Pancreas (tissue), 10 donors: ENCODE measurements around the gene CDHR4. TPM values are rescaled to one million over a fixed set of nuclear protein-coding genes. Genes with fewer than 3 reads are reported as not detected.
A peak's percentile ranks its signal among the peaks of the same experiment; 100 is the strongest.

Experiments used
- ATAC-seq, 4 donors: fragments of 200-7000 bp; cut with Tn5 transposase; one replicate each; pipeline versions ENCODE4 v1.8.0 to v1.9.1; 2020; ENCODE audit warnings: mild to moderate bottlenecking in 4 of 4, moderate library complexity in 4 of 4
- DNase-seq, 6 donors: peaks; one replicate each; pipeline ENCODE4 v3.0.0-alpha.2; 2020
- FAIRE-seq: peaks from 2 replicates; lab custom pipeline; 2012; peaks lifted over from hg19 to GRCh38; lab: Jason Lieb, UNC
- H3K27ac ChIP-seq, 4 donors: fragments of 200-600 bp; sonication (generic); 1 replicate in 3 of 4; 2 replicates in 1 of 4; pipeline versions ENCODE4 v1.5.0 to v1.8.0; 2020
- H3K27me3 ChIP-seq, 4 donors: fragments of 200-600 bp; one replicate each; pipeline ENCODE4 v1.8.0; 2021
- H3K36me3 ChIP-seq, 3 donors: fragments of 200-600 bp; sonication (generic) in 1 of 3; one replicate each; pipeline versions ENCODE4 v1.5.0 to v1.8.0; 2020 to 2021
- H3K4me1 ChIP-seq, 3 donors: fragments of 200-600 bp; one replicate each; pipeline ENCODE4 v1.8.0; 2021
- H3K4me3 ChIP-seq, 4 donors: fragments of 200-600 bp; sonication (generic) in 2 of 4; one replicate each; pipeline versions ENCODE4 v1.5.0 to v1.8.0; 2020 to 2021
- H3K9me3 ChIP-seq, 4 donors: fragments of 200-600 bp; one replicate each; pipeline ENCODE4 v1.8.0; 2021
- WGBS, 2 donors: extraction: QIAGEN DNeasy Blood & Tissue Kit; methylation state at CpG; one replicate each; pipeline ENCODE4 v1.1.7; 2013; 5-methylcytosine and 5-hydroxymethylcytosine counted together
- intact Hi-C, 3 donors: fragments of 100-400 bp; cut with DNase I; formaldehyde crosslinking; loops; one replicate each; pipeline versions ENCODE4 v1.11.1 to v1.14.2; 2022
- polyA plus RNA-seq, 2 donors: library from polyadenylated mRNA; stranded (reverse); fragments of 200-250 nt; gene quantifications; one replicate each; pipeline ENCODE4 v1.2.3, GENCODE V29; 2013
- total RNA-seq, 6 donors: library from RNA; stranded (reverse); fragmentation: NEBNext Ultra II Directional in 4 of 6; extraction: Animal tissue kit (Norgen Biotek cat#: 25700) in 4 of 6; gene quantifications; one replicate each; pipeline versions ENCODE4 v1.2.1 to v1.2.4, GENCODE V29; 2021 to 2023
- TF ChIP-seq, protein P1 (sequence below), 4 donors: fragments of 200-600 bp; sonication (generic) in 3 of 4; IDR thresholded peaks; one replicate each; pipeline versions ENCODE4 v1.5.0 to v1.8.0; 2021; ENCODE audit warnings: antibody characterized with exemption in 4 of 4
- donor health status: healthy with polysubstance abuse.
- donor health status: DM: no; HTN: no; CAD: no; lungs with moderate emphysema.
- donor health status: DM: no; HTN: no; CAD: no.
- donor health status: control.
- donor health status: control.
- donor health status: Bipolar disorder and iron deficiency.
- donor health status: DM: yes; HTN: yes; CAD: no.
- donor health status: DM: no; HTN: no; CAD: no.
- donor health status: DM: no; HTN: no; CAD: no.
- donor health status: DM: yes; HTN: yes; CAD: no.

CDHR4 gene
- total RNA-seq (not detected), polyA plus RNA-seq (not detected)

DNA sequence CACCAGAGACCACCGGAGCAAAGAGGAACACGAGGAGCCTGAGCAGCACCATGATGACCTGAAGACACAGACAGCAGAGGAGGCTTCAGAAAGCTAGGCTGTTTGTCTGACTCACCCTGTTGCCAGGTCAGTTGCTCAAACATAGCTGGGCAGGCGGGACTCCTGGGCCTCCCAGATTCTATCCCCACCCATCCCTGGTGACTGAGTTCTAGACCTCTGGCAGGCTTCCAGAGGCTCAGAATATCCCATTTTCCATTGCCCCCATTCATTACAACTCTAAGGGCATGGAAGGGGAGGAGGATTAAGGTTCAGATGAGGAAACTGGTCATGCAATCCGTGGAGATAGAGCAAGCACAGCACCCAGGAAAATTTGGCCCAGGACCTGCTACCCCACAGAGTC, at the start of gene CDHR4:
TSS of gene CDHR4 (minus strand) at position 113 of the 400 bp plus-strand sequence. CDS start at position 52, 61 bp downstream.
- H3K27ac ChIP-seq: no peak within 1 kb of the TSS
- no peak within 1 kb of the TSS for H3K4me3 ChIP-seq
- H3K4me1 ChIP-seq: peaks cover 0 to 5% (median 4%) of the 10 kb centered on the region in 3 donors
- DNase-seq (peak in 1 of 6 donors; percentile 13), FAIRE-seq (no peak), ATAC-seq (no peak)
- intact Hi-C loops: loop anchor here in 2 of 3 donors (5.0 kb wide), 2 partner anchors 38 to 108 kb away; no protein-coding TSS in a partner anchor
- TF ChIP-seq, protein P1, sequence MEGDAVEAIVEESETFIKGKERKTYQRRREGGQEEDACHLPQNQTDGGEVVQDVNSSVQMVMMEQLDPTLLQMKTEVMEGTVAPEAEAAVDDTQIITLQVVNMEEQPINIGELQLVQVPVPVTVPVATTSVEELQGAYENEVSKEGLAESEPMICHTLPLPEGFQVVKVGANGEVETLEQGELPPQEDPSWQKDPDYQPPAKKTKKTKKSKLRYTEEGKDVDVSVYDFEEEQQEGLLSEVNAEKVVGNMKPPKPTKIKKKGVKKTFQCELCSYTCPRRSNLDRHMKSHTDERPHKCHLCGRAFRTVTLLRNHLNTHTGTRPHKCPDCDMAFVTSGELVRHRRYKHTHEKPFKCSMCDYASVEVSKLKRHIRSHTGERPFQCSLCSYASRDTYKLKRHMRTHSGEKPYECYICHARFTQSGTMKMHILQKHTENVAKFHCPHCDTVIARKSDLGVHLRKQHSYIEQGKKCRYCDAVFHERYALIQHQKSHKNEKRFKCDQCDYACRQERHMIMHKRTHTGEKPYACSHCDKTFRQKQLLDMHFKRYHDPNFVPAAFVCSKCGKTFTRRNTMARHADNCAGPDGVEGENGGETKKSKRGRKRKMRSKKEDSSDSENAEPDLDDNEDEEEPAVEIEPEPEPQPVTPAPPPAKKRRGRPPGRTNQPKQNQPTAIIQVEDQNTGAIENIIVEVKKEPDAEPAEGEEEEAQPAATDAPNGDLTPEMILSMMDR (IDR thresholded peaks at IDR 0.05): no peak
- no peaks in the 10 kb centered on the region for H3K27me3 ChIP-seq
- 51 to 70% methylated on average over 4 of the region's 4 CpGs for WGBS, 2 donors
- H3K36me3 ChIP-seq: no peaks in the 10 kb centered on the region
- H3K9me3 ChIP-seq: no peaks in the 10 kb centered on the region

DNA sequence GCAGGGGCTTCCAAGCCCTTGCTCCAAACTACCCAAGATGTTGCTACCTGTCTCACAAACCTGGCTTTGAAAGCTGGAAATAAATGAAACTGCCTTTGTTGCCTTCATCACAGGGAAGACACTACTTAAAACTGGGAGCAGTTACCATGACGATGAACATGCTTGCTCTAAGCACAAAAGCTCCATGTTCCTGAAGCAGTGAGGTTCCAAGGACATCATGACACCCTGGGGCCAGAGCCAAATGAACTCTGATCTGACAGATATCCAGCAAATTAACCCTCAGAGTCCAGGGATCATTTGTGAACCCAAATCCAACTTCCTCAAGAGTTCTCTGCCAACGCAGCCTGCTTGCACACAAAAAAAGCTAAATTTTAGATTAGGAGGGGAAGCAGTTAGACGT, 46.0 kb upstream of the CDHR4 start:
- no peak overlapping the region for H3K4me3 ChIP-seq
- no peak overlapping the region for H3K27ac ChIP-seq
- TF ChIP-seq, protein P1 (IDR thresholded peaks at IDR 0.05): no peak
- no peaks in the 10 kb centered on the region for H3K27me3 ChIP-seq
- intact Hi-C loops: loop anchor here in 1 of 3 donors (10.0 kb wide), 1 partner anchor 141 kb away; no protein-coding TSS in a partner anchor
- no peak for FAIRE-seq
- ATAC-seq: peak in 1 of 4 donors; percentile 43
- WGBS, 2 donors: 69 to 74% methylated on average over 3 of the region's 3 CpGs
- DNase-seq: no peak
- H3K9me3 ChIP-seq: no peaks in the 10 kb centered on the region
- H3K36me3 ChIP-seq: no peaks in the 10 kb centered on the region
- no peaks in the 10 kb centered on the region for H3K4me1 ChIP-seq

GRCh38 chr3:49844464-49845183, 45.0 kb upstream of the CDHR4 start:
- ATAC-seq: peak in 3 of 4 donors; percentile 50 to 83 (median 53)
- TF ChIP-seq, protein P1 (IDR thresholded peaks at IDR 0.05): no peak
- 67 to 78% methylated on average over 5 of the region's 5 CpGs for WGBS, 2 donors
- no peak for FAIRE-seq
- H3K27ac ChIP-seq: no peak overlapping the region
- no peaks in the 10 kb centered on the region for H3K27me3 ChIP-seq
- no peak overlapping the region for H3K4me3 ChIP-seq
- no peaks in the 10 kb centered on the region for H3K36me3 ChIP-seq
- H3K4me1 ChIP-seq: no peaks in the 10 kb centered on the region
- intact Hi-C loops: loop anchor here in 2 of 3 donors (5.0 to 10.0 kb wide), 3 partner anchors 37 to 142 kb away; no protein-coding TSS in a partner anchor
- no peak for DNase-seq
- H3K9me3 ChIP-seq: no peaks in the 10 kb centered on the region

GRCh38 chr3:49842843-49843517, 43.3 kb upstream of the CDHR4 start:
- no peaks in the 10 kb centered on the region for H3K27me3 ChIP-seq
- no peaks in the 10 kb centered on the region for H3K9me3 ChIP-seq
- H3K4me1 ChIP-seq: no peaks in the 10 kb centered on the region
- TF ChIP-seq, protein P1 (IDR thresholded peaks at IDR 0.05): no peak
- 81 to 95% methylated on average over 3 of the region's 3 CpGs for WGBS, 2 donors
- H3K27ac ChIP-seq: no peak overlapping the region
- no peak overlapping the region for H3K4me3 ChIP-seq
- intact Hi-C loops: loop anchor here in 2 of 3 donors (5.0 to 10.0 kb wide), 3 partner anchors 36 to 141 kb away; no protein-coding TSS in a partner anchor
- ATAC-seq (no peak), FAIRE-seq (no peak), DNase-seq (no peak)
- no peaks in the 10 kb centered on the region for H3K36me3 ChIP-seq
